OCI-LY3 (cell line): ENCODE measurements around the gene PTPRN2.

Source experiments
- H2AFZ ChIP-seq: fragments of 200-600, 300-600 bp; shearing (Covaris generic); 2 replicates; pipeline ENCODE4 v1.6.0; 2014; ENCODE audit warnings: antibody characterized with exemption, low read depth, low read length
- H3K27ac ChIP-seq: fragments of 200-600, 300-600 bp; sonication (generic); 2 replicates; pipeline ENCODE4 v1.5.1; 2014; ENCODE audit warnings: mild to moderate bottlenecking, low read length, moderate library complexity, mixed read lengths
- H3K27me3 ChIP-seq: fragments of 200-600, 300-600 bp; sonication (generic); 2 replicates; pipeline ENCODE4 v1.6.1; 2014; ENCODE audit warnings: low read depth, low read length, mixed read lengths
- H3K36me3 ChIP-seq: fragments of 200-600, 300-600 bp; sonication (generic); replicated peaks from 2 replicates; pipeline ENCODE3; 2014; ENCODE audit warnings: low read depth, low read length, mixed read lengths
- H3K4me1 ChIP-seq: fragments of 300-600, 200-600 bp; sonication (generic); 2 replicates; pipeline ENCODE4 v1.6.1; 2014; ENCODE audit warnings: low read length, mixed read lengths
- H3K4me2 ChIP-seq: fragments of 200-600, 300-600 bp; sonication (generic); 2 replicates; pipeline ENCODE4 v1.6.1; 2014; ENCODE audit warnings: low read length, mixed read lengths
- H3K4me3 ChIP-seq: fragments of 300-600, 200-600 bp; sonication (generic); 2 replicates; pipeline ENCODE4 v1.5.1; 2014; ENCODE audit warnings: antibody characterized with exemption, mild to moderate bottlenecking, low read length, moderate library complexity
- H3K79me2 ChIP-seq: fragments of 300-600, 200-600 bp; shearing (Covaris generic); 2 replicates; pipeline ENCODE4 v1.6.1; 2014; ENCODE audit warnings: mild to moderate bottlenecking, low read length, mixed read lengths
- H3K9ac ChIP-seq: fragments of 300-600, 200-600 bp; shearing (Covaris generic); 2 replicates; pipeline ENCODE4 v1.6.0; 2014; ENCODE audit warnings: mild to moderate bottlenecking, low read length, moderate library complexity
- H3K9me3 ChIP-seq: fragments of 200-600, 300-600 bp; shearing (Covaris generic); 2 replicates; pipeline ENCODE4 v1.6.1; 2014; ENCODE audit warnings: low read length, mixed read lengths; ENCODE audit not compliant: insufficient read depth
- H4K20me1 ChIP-seq: fragments of 200-600, 300-600 bp; sonication (generic); 2 replicates; pipeline ENCODE4 v1.6.1; 2016; ENCODE audit warnings: low read length, mixed read lengths; ENCODE audit not compliant: insufficient read depth
- CTCF ChIP-seq: fragments of 200-600, 300-600 bp; sonication (generic); IDR thresholded peaks from 2 replicates; pipeline ENCODE4 v1.5.1; 2014; ENCODE audit warnings: antibody characterized with exemption, low read length, low read depth
- EZH2phosphoT487 ChIP-seq: fragments of 200-600 bp; shearing (Covaris generic); IDR thresholded peaks from 2 replicates; pipeline ENCODE4 v1.6.1; 2018; ENCODE audit warnings: antibody characterized with exemption, mixed run types, low read depth

Gene PTPRN2

GRCh38 chr7:158067219-158067930 lies 520.2 kb downstream of the PTPRN2 start:
- Histone ChIP-seq H3K79me2 (no peaks in the 10 kb centered on the region), H3K4me3 (no peak overlapping the region), H3K9ac (no peak overlapping the region), H4K20me1 (no peaks in the 10 kb centered on the region), H3K4me1 (no peaks in the 10 kb centered on the region), H3K36me3 (no peaks in the 10 kb centered on the region), H2AFZ (no peak overlapping the region), H3K27me3 (no peaks in the 10 kb centered on the region), H3K4me2 (no peak overlapping the region), H3K27ac (no peak overlapping the region), H3K9me3 (no peaks in the 10 kb centered on the region)
- TF ChIP-seq CTCF, result no peak
- TF ChIP-seq EZH2phosphoT487, result no peak

- no peaks in the 10 kb centered on the region for H3K4me1 ChIP-seq
- H3K4me2 ChIP-seq, result no peak overlapping the region
- H3K79me2 ChIP-seq, result no peaks in the 10 kb centered on the region
- no peak overlapping the region for H3K4me3 ChIP-seq
- no peaks in the 10 kb centered on the region for H4K20me1 ChIP-seq
- H3K27me3 ChIP-seq, result no peaks in the 10 kb centered on the region
- TF ChIP-seq EZH2phosphoT487 (no peak), CTCF (no peak)
- no peaks in the 10 kb centered on the region for H3K36me3 ChIP-seq
- no peak overlapping the region for H2AFZ ChIP-seq
- no peak overlapping the region for H3K9ac ChIP-seq
- H3K9me3 ChIP-seq, result no peaks in the 10 kb centered on the region
- no peak overlapping the region for H3K27ac ChIP-seq
Observed at GRCh38 chr7:158066085-158066484, 521.5 kb downstream of the PTPRN2 start.

- H3K27ac ChIP-seq, result no peak overlapping the region
- no peak for TF ChIP-seq CTCF
- no peak for TF ChIP-seq EZH2phosphoT487
- H3K4me2 ChIP-seq, result no peak overlapping the region
- no peaks in the 10 kb centered on the region for H3K4me1 ChIP-seq
- H3K27me3 ChIP-seq, result no peaks in the 10 kb centered on the region
- H2AFZ ChIP-seq, result no peak overlapping the region
- no peak overlapping the region for H3K4me3 ChIP-seq
- H4K20me1 ChIP-seq, result no peaks in the 10 kb centered on the region
- H3K79me2 ChIP-seq, result no peaks in the 10 kb centered on the region
- no peaks in the 10 kb centered on the region for H3K36me3 ChIP-seq
- no peak overlapping the region for H3K9ac ChIP-seq
- no peaks in the 10 kb centered on the region for H3K9me3 ChIP-seq
Observed at GRCh38 chr7:158065340-158065739, 522.3 kb downstream of the PTPRN2 start.

GRCh38 chr7:158064631-158065030 lies 523.0 kb downstream of the PTPRN2 start:
- no peak overlapping the region for H3K4me3 ChIP-seq

More at GRCh38 chr7:158064631-158065030, 523.0 kb downstream of the PTPRN2 start:
- Histone ChIP-seq H3K4me2 (no peak overlapping the region), H2AFZ (no peak overlapping the region), H3K36me3 (no peaks in the 10 kb centered on the region), H3K4me1 (no peaks in the 10 kb centered on the region), H3K79me2 (no peaks in the 10 kb centered on the region), H3K9ac (no peak overlapping the region), H3K9me3 (no peaks in the 10 kb centered on the region), H3K27me3 (no peaks in the 10 kb centered on the region), H3K27ac (no peak overlapping the region), H4K20me1 (no peaks in the 10 kb centered on the region)
- TF ChIP-seq CTCF (no peak), EZH2phosphoT487 (no peak)
